Activated naive CD4-positive, alpha-beta T cell treated with anti-CD3 and anti-CD28 coated beads, Interleukin-2, amount 10 ng/mL, durations not matched to agents 5 hours and 36 hours (primary cell): ENCODE measurements around the gene DUSP15. TPM values are rescaled to one million over a fixed set of nuclear protein-coding genes. Genes with fewer than 3 reads are reported as not detected.

ENCODE experiments used
- total RNA-seq, 2 experiments: library from RNA; stranded (reverse); gene quantifications; one replicate each; pipeline ENCODE4 v1.2.3, GENCODE V29; 2021

The DUSP15 gene, protein sequence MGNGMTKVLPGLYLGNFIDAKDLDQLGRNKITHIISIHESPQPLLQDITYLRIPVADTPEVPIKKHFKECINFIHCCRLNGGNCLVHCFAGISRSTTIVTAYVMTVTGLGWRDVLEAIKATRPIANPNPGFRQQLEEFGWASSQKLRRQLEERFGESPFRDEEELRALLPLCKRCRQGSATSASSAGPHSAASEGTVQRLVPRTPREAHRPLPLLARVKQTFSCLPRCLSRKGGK
- total RNA-seq = not detected

DNA sequence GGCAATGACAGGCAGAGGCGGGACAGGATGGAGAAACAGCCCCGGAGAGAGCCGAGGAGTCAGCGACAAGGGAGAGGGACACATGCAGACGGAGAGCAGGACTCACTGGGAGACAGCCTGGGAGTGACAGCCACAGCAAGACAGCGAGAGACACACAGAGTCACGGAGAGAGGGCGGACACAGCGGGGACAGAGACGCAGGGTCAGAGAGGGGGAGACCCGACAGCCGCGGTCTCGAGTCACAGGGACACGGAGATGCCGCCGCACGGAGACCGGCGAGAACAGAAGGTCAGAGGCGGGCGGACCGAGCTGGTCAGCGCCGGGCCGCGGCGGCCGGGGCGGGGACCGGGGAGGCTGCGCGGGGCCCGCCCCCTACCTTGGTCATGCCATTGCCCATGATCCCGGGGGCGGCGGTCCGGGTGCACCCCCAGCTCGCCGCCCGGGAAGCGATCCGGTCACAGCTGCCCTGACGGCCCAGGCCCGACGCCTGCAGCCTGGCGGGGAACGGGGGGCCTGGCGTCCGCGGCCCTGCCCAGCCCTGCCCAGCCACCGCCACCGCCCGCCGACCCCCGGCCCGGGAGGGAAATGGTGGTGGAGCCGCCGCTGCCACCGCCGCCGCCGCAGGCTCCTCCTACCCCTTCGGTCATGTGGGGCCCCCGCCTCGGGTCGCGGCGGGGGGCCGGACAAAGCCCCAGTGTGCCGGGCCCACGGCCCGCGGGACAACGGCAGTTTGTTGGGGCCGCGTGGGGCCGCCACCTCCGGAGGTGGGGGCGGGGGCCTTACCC is at the start of gene DUSP15, which contains the start of gene TTLL9:
TSS of gene DUSP15 (minus strand) at position 586 of the 784 bp plus-strand sequence. CDS start at position 396, 190 bp downstream.
TSS of gene TTLL9 (plus strand) at position 693 of the 784 bp plus-strand sequence. CDS start 493 bp downstream, outside the sequence.

DNA sequence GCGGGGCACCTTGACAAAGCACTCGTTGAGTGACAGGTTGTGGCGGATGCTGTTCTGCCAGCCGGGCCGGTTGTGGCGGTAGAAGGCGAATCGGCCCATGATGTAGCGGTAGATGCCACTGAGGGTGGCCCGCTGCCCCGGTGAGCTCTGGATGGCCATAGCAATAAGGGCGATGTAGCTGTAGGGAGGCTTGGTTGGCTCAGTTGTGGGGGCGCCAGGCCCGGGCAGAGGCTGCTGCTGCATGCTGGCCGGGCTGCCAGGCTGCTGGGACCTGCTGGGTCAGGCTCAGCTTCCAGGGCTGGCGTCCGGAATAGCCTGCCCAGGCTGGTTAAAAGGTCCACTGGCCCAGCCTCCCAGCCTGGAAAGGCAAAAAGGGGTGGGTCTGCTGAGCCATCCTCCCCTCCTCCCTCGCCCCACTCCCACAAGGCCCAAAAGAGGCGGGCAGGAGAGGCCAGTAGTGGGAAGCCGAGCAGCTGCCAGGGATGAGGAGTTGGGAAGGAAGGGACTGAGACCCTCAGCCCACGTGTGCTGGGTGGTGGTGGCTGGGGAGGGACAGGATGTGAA is 24.9 kb downstream of the DUSP15 start, which contains the start of gene FOXS1:
TSS of gene FOXS1 (minus strand) at position 305 of the 564 bp plus-strand sequence. CDS start at position 243, 62 bp downstream.

DNA sequence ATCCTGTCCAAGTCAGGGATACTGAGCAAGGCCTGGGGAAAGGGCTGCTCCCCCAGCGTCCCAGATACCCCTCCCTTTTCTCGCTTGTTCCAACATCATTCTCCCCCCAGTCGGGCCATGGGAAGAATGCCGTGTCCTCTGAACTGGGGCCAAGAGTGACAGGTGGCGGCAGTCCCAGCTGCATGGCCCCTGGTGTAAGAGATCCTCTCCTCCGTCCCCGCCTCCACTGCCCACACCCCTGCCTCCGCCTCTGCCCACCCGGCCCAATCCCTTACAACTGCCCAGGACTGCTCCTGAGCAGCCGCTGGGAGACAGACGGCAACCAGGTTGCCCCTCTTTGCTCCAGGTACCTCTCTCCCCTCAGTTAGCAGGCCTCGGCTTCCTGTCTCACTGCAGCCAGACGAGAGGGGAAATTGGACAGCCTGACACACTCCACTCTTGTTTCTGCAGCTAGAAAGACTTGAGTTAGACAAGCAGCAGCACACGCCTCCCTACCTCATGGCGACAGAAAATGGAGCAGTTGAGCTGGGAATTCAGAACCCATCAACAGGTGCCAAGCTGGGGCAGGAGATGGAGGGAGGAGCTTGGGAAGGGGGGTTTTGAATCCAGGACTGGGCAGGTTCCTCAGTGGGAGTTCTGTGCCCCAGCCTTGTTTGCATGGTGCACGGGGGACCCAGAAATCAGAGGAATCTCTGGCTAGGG is 51.1 kb downstream of the DUSP15 start, which contains the start of gene MYLK2:
TSS of gene MYLK2 (plus strand) at position 274 of the 702 bp plus-strand sequence. CDS start at position 499, 225 bp downstream.

Other genes with a start within 250 kb of the DUSP15 start
- gene COX4I2, start 232.6 kb downstream of the DUSP15 start, total RNA-seq = not detected
- 10 to 100 TPM; 65.5 to 66.1 TPM for gene BCL2L1, start 147.7 kb downstream of the DUSP15 start, total RNA-seq
- gene TPX2, start 131.2 kb downstream of the DUSP15 start, total RNA-seq = 100 to 1,000 TPM; 107 to 108 TPM
- gene MYLK2, start 51.2 kb downstream of the DUSP15 start, total RNA-seq = under 1 TPM; 0.30 to 0.34 TPM
- not detected for gene FOXS1, start 24.9 kb downstream of the DUSP15 start, total RNA-seq
- gene TTLL9, start 107 bp upstream of the DUSP15 start, total RNA-seq = not detected
- gene PDRG1, start 81.5 kb upstream of the DUSP15 start, total RNA-seq = 10 to 100 TPM; 11.1 to 11.7 TPM
- gene XKR7, start 97.6 kb upstream of the DUSP15 start, total RNA-seq = under 1 TPM in 1 of 2 experiments, not detected in 1; 0.03 TPM
- not detected for gene CCM2L, start 139.9 kb upstream of the DUSP15 start, total RNA-seq
- gene HCK, start 181.7 kb upstream of the DUSP15 start, total RNA-seq = not detected
- 10 to 100 TPM; 34.6 to 35.9 TPM for gene TM9SF4, start 239.2 kb upstream of the DUSP15 start, total RNA-seq